HG02885 (cell line): Measurements from ENCODE around the gene RAPGEF1.

ENCODE experiments used
- ATAC-seq: cut with Tn5 transposase; IDR thresholded peaks from one replicate; pipeline ENCODE4 v1.9.1; 2021; ENCODE audit warnings: mild to moderate bottlenecking; ENCODE audit not compliant: unreplicated experiment, poor library complexity

RAPGEF1 gene

GRCh38 chr9:131578731-131579504, 161.0 kb downstream of the RAPGEF1 start:
- no peak for ATAC-seq

GRCh38 chr9:131578021-131578420, 161.9 kb downstream of the RAPGEF1 start:
- no peak for ATAC-seq

- no peak for ATAC-seq
Measured at GRCh38 chr9:131577005-131578000, 162.6 kb downstream of the RAPGEF1 start.

- ATAC-seq = no peak
Measured at GRCh38 chr9:131575946-131576853, 163.7 kb downstream of the RAPGEF1 start.

- no peak for ATAC-seq
Measured at GRCh38 chr9:131574730-131575640, 164.9 kb downstream of the RAPGEF1 start.

GRCh38 chr9:131567910-131568309, 172.0 kb downstream of the RAPGEF1 start:
- no peak for ATAC-seq

- ATAC-seq = no peak
Measured at GRCh38 chr9:131566158-131566557, 173.7 kb downstream of the RAPGEF1 start.

- ATAC-seq = no peak
Measured at GRCh38 chr9:131565369-131565768, 174.5 kb downstream of the RAPGEF1 start.

- ATAC-seq = no peak
Measured at GRCh38 chr9:131562032-131562959, 177.6 kb downstream of the RAPGEF1 start.

- ATAC-seq = no peak
Measured at GRCh38 chr9:131559421-131560000, 180.4 kb downstream of the RAPGEF1 start.

- ATAC-seq = no peak
Measured at GRCh38 chr9:131557855-131558548, 181.9 kb downstream of the RAPGEF1 start.

- no peak for ATAC-seq
Measured at GRCh38 chr9:131555841-131556673, 183.8 kb downstream of the RAPGEF1 start.

- ATAC-seq = no peak
Measured at GRCh38 chr9:131554843-131555351, 185.0 kb downstream of the RAPGEF1 start.

GRCh38 chr9:131554087-131554842, 185.6 kb downstream of the RAPGEF1 start:
- ATAC-seq = no peak

GRCh38 chr9:131552030-131552429, 187.8 kb downstream of the RAPGEF1 start:
- ATAC-seq = no peak
